Astrocyte of the cerebellum (primary cell): ENCODE data around the gene SLC38A4.

Source experiments
- DNase-seq: peaks from one replicate; pipeline ENCODE4 v3.0.0-alpha.2; 2011; ENCODE audit warnings: low read depth
- H3K4me3 ChIP-seq: 2 replicates; pipeline ENCODE4 v1.5.1; 2011; ENCODE audit warnings: mild to moderate bottlenecking, low read depth, low read length, moderate library complexity
- in situ Hi-C: cut with HindIII; loops from 2 replicates; pipeline ENCODE4 v1.10.0; 2017; ENCODE audit warnings: low sequenced_read_pairs
- TF ChIP-seq, protein P1 (sequence below): IDR thresholded peaks from 2 replicates; pipeline ENCODE4 v1.5.1; 2012; ENCODE audit warnings: low read length, low read depth, moderate library complexity, mild to moderate bottlenecking; ENCODE audit errors: missing control alignments

SLC38A4 gene

DNA sequence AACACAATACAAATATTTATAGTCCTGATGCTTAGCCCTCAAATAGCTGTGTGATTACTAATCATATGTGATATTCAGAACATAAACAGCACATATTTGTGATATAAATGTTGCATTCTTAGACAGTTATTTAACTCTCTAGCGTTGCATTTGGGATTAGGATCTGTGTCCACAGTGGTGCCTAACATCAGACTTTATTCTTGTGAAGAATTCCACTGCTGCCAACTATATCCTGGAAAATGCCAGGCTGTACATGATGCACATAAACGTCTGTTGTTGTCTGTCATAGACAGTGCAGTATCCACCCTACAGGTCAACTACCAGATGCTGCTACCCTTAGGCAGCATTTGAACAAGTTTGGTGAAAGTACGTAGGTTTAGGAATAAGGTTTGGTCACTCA lies 39.0 kb downstream of the SLC38A4 start:
- TF ChIP-seq, protein P1, sequence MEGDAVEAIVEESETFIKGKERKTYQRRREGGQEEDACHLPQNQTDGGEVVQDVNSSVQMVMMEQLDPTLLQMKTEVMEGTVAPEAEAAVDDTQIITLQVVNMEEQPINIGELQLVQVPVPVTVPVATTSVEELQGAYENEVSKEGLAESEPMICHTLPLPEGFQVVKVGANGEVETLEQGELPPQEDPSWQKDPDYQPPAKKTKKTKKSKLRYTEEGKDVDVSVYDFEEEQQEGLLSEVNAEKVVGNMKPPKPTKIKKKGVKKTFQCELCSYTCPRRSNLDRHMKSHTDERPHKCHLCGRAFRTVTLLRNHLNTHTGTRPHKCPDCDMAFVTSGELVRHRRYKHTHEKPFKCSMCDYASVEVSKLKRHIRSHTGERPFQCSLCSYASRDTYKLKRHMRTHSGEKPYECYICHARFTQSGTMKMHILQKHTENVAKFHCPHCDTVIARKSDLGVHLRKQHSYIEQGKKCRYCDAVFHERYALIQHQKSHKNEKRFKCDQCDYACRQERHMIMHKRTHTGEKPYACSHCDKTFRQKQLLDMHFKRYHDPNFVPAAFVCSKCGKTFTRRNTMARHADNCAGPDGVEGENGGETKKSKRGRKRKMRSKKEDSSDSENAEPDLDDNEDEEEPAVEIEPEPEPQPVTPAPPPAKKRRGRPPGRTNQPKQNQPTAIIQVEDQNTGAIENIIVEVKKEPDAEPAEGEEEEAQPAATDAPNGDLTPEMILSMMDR = no peak
- H3K4me3 ChIP-seq = no peak overlapping the region
- in situ Hi-C loops = no loop called here
- DNase-seq = no peak

DNA sequence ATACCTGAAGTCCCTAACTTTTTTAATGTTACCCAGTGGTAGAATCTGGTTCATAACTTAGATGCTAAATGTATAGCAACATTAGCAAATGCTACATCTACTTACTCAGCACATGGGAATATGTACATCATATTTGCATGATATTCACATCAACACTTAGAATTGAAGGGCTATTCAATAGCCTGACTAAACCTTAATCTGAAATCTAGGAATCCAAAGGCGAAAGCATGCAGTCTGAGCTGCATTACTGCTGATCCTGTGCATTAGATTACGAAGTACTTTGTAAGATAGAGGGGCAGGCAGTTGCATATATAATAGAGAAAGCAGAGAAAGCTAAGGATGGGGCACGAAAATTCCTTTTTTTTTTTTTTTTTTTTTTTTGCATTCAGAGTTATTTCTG lies 40.4 kb downstream of the SLC38A4 start:
- in situ Hi-C loops = no loop called here
- no peak for DNase-seq
- TF ChIP-seq, protein P1 = no peak
- H3K4me3 ChIP-seq = no peak overlapping the region

DNA sequence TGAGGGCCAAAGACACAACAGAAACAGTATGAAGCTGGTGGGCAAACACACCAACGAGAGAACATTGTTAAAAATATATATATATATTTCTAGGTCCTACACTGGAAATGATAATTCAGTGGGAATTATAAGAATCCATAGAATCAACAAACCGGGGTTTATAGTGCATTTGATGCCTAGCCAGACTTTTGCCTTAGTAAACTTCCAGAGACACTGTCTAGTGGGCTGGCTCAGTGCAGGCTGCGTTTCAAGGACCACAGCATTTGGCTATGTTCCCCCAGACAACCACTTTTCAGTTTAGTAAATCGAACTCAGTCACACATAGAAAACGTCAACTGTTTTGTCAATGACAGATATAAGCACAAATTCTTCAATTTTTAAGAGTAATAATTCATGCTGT lies 41.9 kb downstream of the SLC38A4 start:
- no peak for DNase-seq
- no peak overlapping the region for H3K4me3 ChIP-seq
- in situ Hi-C loops = no loop called here
- TF ChIP-seq, protein P1 = no peak

DNA sequence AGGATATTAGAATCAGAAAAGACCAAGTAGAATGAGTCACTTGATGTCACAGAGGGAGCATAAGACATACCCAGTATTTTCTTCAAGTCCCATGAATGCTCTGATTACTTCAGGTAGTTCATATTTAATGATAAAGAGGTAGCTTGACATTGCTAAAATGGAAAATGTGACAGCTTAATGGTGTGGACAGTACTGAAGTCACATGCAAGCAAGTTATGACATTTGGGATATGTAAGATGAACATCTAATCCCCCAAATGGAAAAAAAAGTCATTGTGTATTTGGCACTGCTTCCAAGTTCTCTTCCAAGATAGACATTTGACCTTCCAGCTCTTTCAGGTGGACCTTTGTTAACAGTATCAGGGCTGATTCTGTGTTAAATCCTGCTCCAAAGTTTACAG lies 45.9 kb downstream of the SLC38A4 start:
- in situ Hi-C loops = no loop called here
- no peak for DNase-seq
- TF ChIP-seq, protein P1 = no peak
- no peak overlapping the region for H3K4me3 ChIP-seq

DNA sequence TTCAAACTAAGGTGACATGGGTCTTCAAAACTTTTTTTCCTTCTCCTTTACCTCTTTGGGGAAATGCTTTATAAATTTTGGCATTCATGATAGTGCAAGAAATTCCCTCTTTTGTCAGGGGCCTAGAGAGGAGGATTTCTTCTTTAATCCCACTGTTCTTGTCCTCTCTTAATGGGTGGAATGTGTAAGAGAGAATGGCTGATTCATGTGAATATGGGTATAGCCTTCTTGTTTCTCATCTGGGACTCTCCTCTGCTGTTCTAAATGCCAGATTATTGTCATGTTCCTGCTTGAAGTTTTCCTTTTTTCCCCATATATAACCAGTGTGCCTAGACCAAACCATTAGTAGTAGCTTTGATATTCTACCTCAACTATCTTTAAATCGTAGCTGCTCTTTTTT lies 46.7 kb downstream of the SLC38A4 start:
- H3K4me3 ChIP-seq = no peak overlapping the region
- no peak for DNase-seq
- TF ChIP-seq, protein P1 = no peak
- in situ Hi-C loops = no loop called here

DNA sequence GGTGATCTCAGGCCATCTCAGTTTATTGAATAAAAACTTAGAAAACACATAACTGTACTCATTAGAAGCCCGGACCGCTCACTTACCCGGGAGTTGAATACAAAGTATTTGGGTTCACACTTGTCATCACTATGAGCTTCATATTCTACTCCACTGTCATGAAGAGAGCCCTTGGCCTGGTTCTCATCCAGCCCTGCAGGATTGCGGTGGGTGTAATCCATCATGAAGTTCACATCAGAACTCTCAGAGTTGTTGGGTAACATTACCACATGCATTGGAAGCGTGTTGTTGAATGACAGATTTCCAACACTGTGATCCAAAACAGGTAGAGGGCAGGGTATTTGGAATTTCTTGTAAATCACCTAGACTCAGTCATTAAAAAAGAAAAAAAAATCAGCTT lies 47.4 kb downstream of the SLC38A4 start:
- in situ Hi-C loops = no loop called here
- TF ChIP-seq, protein P1 = no peak
- no peak overlapping the region for H3K4me3 ChIP-seq
- no peak for DNase-seq

DNA sequence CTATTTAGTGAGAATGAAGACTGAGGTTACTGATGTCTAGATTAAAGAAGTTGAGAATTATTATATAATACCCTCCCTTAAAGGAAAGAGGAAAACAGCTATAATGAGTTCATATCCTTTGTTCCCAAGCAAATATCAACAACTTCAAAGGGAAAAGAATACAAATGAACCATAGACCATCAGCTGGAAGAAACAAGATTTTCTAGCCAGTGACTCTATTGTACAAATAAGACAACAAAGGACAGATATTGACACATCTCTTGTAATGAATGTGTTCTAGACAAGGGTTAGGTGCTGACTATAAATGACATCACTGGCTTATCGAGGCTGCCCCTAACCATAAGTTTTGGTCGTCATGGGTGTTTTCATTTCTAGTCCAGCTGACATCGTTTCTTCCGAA lies 48.2 kb downstream of the SLC38A4 start:
- no peak for DNase-seq
- H3K4me3 ChIP-seq = no peak overlapping the region
- TF ChIP-seq, protein P1 = no peak
- in situ Hi-C loops = no loop called here
